Measurements from ENCODE around the gene PKD2L2.

DNA sequence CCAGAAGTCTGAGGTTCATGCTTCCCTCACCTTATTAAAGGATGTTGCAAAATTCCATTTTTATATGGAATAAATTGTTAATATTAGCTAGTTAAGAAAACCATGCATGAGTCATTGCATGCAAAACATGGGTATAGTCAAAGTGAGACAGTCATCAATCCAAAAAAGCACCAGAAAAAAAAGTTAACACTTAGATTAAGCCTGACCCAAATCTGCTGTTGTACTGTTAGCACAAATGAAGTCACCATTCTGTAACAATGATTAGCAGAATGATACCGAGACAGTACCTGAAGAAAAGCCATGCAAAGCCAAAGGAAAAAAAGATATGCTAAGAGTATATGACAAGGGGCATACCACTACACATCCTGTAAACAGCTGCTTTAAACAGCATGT lies 49.5 kb downstream of the PKD2L2 start:
- TF ChIP-seq, protein P1, sequence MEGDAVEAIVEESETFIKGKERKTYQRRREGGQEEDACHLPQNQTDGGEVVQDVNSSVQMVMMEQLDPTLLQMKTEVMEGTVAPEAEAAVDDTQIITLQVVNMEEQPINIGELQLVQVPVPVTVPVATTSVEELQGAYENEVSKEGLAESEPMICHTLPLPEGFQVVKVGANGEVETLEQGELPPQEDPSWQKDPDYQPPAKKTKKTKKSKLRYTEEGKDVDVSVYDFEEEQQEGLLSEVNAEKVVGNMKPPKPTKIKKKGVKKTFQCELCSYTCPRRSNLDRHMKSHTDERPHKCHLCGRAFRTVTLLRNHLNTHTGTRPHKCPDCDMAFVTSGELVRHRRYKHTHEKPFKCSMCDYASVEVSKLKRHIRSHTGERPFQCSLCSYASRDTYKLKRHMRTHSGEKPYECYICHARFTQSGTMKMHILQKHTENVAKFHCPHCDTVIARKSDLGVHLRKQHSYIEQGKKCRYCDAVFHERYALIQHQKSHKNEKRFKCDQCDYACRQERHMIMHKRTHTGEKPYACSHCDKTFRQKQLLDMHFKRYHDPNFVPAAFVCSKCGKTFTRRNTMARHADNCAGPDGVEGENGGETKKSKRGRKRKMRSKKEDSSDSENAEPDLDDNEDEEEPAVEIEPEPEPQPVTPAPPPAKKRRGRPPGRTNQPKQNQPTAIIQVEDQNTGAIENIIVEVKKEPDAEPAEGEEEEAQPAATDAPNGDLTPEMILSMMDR (IDR thresholded peaks at IDR 0.05; ENCODE audit: low read depth, low read length, missing input control): no peak
- TF ChIP-seq EGR1 (IDR thresholded peaks at IDR 0.05; ENCODE audit: low read depth in 2 of 2): no peak
- no peak for TF ChIP-seq YY1 (IDR thresholded peaks at IDR 0.05)
- TF ChIP-seq HNF4G (IDR thresholded peaks at IDR 0.05): no peak
- no peak for TF ChIP-seq GABPA (IDR thresholded peaks at IDR 0.05 in 1 of 2, conservative IDR thresholded peaks at IDR 0.05 in 1 of 2)
- no peak for TF ChIP-seq RAD21 (IDR thresholded peaks at IDR 0.05)
- TF ChIP-seq, protein P2, sequence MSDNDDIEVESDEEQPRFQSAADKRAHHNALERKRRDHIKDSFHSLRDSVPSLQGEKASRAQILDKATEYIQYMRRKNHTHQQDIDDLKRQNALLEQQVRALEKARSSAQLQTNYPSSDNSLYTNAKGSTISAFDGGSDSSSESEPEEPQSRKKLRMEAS (IDR thresholded peaks at IDR 0.05): no peak
- TF ChIP-seq, protein P3, sequence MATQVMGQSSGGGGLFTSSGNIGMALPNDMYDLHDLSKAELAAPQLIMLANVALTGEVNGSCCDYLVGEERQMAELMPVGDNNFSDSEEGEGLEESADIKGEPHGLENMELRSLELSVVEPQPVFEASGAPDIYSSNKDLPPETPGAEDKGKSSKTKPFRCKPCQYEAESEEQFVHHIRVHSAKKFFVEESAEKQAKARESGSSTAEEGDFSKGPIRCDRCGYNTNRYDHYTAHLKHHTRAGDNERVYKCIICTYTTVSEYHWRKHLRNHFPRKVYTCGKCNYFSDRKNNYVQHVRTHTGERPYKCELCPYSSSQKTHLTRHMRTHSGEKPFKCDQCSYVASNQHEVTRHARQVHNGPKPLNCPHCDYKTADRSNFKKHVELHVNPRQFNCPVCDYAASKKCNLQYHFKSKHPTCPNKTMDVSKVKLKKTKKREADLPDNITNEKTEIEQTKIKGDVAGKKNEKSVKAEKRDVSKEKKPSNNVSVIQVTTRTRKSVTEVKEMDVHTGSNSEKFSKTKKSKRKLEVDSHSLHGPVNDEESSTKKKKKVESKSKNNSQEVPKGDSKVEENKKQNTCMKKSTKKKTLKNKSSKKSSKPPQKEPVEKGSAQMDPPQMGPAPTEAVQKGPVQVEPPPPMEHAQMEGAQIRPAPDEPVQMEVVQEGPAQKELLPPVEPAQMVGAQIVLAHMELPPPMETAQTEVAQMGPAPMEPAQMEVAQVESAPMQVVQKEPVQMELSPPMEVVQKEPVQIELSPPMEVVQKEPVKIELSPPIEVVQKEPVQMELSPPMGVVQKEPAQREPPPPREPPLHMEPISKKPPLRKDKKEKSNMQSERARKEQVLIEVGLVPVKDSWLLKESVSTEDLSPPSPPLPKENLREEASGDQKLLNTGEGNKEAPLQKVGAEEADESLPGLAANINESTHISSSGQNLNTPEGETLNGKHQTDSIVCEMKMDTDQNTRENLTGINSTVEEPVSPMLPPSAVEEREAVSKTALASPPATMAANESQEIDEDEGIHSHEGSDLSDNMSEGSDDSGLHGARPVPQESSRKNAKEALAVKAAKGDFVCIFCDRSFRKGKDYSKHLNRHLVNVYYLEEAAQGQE (IDR thresholded peaks at IDR 0.05): no peak
- no peak for TF ChIP-seq JUND (IDR thresholded peaks at IDR 0.05)

All from liver (tissue), 3 donors.